GM18519 (cell line): Measurements from ENCODE around the gene SLC7A4.
"Not testable (repeated sequence)": the region's sequence is repeated elsewhere in the genome, so short reads cannot be mapped to it uniquely, and the experiment has no call there.

ENCODE experiments used
- ATAC-seq: cut with Tn5 transposase; IDR thresholded peaks from one replicate; pipeline ENCODE4 v1.9.1; 2021; ENCODE audit warnings: mild to moderate bottlenecking, moderate library complexity; ENCODE audit not compliant: unreplicated experiment, low FRiP score

SLC7A4 gene, protein sequence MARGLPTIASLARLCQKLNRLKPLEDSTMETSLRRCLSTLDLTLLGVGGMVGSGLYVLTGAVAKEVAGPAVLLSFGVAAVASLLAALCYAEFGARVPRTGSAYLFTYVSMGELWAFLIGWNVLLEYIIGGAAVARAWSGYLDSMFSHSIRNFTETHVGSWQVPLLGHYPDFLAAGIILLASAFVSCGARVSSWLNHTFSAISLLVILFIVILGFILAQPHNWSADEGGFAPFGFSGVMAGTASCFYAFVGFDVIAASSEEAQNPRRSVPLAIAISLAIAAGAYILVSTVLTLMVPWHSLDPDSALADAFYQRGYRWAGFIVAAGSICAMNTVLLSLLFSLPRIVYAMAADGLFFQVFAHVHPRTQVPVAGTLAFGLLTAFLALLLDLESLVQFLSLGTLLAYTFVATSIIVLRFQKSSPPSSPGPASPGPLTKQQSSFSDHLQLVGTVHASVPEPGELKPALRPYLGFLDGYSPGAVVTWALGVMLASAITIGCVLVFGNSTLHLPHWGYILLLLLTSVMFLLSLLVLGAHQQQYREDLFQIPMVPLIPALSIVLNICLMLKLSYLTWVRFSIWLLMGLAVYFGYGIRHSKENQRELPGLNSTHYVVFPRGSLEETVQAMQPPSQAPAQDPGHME

DNA sequence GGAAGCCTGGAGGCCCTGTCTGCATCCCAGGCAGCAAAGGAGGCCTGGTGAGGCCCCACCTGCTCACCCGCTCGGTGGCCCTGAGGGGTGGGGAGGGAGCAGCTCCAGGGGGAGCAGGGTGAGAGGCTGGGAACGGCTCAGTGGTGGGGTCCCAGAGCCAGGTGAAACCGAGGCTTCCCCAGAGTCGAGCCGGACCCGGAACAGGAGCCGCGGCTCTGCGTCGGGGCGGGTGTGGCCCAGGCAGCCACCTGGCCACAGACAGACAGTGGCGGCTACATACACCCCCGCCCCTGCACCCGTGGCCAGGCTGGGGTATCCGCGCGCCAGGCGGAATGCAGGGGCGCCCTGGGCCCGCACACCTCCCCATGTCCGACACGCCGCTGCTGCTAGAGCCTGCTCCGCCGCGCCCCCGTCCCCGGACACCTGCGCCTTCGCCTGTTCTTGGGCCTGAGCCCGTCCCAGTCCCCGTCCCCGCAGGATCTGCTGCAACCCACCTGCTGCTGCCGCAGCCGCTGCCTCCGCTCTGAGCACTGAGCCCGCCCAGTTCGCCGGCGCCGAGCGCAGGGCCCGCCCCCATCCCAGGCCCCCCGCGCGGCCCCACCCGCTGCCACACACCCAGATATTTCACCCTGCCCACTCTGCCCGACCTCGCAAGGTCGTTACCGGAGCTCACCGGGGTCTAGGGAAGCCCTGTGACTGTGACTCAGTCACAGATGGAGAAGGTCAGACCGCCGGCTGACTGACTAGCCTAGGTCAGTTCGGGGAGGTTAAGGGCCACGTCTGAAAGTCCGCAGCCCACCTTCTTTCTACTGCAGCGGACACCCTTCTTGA lies at the start of gene SLC7A4:
Gene SLC7A4 (minus strand): TSS at position 525 of the 831 bp plus-strand sequence. CDS start 749 bp downstream, outside the sequence.
- ATAC-seq, result no peak

DNA sequence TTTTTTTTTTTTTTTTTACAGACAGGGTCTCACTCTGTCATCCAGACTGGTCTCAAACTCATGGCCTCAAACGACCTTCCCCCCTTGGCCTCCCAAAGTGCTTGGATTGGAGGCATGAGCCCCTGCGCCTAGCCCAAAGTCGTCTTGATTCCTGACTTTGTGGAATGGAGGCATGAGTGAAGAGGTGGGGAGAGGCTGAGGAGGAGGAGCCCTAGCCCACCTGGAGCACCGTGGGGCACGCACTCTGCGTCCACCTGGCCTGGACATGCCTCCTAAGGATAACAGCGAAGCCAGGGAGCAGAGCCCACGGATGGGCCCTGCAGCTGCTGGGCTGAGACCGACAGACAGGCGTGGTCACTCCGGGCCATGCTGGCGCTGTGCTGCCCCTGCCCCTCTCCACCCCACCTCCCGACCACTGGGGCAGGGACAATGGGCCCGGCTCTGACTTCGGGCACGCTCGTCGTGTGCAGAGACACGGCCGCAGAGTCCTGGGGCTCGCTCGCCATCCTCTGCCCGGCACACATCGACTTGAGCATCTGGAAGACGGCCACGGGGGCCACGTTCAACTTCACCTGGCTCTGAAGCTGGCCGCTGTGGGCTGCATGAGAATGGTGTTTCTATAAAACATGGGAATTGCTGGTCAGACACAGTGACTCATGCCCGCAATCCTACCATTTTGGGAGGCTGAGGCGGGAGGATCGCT lies 48.2 kb upstream of the SLC7A4 start:
- ATAC-seq, result no peak

DNA sequence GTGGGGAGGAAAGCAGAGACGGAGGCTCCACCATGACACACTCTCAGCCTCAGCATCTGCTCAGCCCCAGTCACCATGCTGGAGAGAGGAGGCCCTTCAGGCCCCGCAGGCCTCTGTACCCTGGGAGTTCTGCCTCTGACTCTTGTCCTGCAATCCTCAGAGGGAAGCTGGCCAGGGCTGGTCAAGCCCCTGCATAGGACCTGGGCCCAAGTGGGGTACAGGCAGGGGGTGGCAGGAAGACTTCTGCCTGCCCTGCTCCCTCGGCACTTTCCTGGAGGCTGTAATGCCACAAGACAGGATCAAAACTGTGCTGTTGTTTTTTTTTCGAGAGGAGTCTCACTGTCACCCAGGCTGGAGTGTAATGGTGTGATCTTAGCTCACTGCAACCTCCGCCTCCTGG lies 47.1 kb upstream of the SLC7A4 start:
- ATAC-seq, result no peak

DNA sequence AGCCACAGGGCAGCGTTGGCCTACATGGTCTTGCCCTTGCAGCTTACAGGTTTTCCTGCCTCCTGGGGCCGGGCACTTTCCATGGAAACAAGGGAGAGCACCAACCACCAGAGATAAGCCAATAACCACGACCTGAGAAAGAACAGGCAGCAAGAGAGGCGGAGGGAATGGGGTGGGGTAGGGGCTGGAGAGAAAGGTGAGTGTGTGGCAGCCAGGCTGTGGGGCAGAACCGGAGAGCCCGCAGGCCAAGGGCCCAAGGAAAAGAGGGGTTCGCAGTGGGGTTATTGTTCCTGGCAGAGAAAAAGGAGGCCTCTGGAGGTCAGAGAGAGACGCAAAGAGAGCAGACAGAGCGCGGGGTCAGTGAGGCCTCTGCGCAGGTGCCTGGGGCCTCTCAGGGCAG lies 46.6 kb upstream of the SLC7A4 start:
- ATAC-seq, result no peak

DNA sequence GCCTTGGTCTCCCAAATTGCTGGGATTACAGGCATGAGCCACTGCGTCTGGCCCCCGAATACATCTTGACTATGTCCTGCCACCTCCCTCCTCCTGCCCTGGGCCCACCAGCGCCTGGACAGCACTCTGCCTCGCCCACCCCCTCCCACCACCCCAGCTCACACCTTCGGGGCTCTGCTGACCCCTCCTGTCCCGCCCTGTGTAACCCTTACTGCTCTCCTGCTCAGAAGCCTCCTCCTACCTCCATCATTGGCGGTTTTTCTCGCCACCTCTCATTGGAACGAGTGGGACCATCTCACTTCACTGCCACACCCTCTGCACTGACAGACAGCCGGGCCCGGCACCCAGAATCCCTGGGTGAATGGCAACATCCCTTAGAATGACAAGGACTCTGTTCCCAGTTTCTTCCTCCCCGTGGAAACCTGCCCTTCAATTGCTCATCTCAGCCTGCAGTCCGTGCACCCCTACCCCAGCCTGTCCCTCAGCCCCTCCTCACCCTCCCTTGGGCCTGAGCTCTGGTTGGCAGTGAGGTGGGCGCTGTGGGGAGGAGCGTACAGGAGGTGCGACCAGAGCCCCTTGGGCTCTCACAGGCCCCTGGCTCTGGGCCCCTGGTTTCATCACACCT lies 45.6 kb upstream of the SLC7A4 start:
- ATAC-seq, result no peak

DNA sequence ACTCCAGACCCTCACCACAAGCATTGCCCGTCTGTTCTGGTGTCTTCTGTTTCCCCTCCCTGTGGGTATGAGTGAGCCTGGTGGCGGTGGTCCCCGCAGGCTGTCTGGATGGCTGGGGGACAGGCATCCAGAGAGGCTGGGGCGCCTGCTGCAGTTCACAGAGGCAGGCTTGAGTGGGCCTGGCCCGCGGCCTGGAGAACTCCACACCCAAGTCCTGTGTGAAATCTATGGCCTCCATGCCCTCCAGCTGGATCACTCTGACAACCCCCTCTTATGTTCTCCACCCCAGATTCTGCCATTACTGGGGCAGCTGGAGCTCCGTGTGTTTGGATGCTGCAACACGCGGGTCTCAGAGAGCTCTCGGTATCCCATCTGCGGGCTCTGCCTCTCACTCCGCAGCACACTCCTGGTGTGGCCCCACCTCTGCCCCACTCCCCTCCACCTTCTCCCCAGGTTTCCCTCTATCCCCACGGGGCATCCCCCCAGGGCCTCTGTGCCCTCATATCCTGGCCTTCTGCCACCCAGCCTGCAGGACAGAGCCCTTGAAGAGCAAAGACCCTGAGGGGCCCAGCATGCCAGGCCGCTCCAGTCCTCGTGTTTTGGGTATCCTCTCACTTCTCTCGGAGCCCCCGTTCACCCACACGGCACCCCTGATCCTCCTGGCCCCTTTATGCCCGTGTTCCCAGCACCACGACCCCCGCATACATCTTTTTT lies 44.7 kb upstream of the SLC7A4 start:
- no peak for ATAC-seq

DNA sequence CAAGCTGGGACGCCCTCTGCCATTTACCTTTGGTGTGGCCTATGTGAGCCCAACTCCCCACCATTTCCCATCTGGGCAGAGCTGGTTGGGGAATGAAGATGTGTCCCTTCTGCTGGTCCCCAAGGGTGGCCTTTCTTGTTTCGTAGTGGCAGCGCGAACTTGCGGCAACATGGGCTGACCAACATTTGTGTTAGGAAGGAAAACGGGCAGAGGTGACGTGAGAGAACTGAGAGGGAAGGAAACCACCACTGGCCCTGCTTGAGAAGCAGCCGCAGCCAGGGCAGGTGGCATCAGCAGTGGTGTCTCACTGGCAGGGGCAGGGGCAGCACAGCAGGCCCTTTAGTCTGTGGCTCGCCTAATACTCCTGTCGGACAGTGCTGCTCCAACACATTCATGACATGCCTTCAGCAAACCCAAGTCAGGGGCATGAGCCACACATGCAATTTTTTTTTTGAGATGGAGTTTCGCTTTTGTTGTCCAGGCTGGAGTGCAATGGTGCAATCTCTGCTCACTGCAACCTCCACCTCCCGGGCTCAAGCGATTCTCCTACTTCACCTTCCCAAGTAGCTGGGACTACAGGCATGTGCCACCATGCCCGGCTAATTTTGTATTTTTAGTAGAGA lies 43.3 kb upstream of the SLC7A4 start:
- no peak for ATAC-seq

DNA sequence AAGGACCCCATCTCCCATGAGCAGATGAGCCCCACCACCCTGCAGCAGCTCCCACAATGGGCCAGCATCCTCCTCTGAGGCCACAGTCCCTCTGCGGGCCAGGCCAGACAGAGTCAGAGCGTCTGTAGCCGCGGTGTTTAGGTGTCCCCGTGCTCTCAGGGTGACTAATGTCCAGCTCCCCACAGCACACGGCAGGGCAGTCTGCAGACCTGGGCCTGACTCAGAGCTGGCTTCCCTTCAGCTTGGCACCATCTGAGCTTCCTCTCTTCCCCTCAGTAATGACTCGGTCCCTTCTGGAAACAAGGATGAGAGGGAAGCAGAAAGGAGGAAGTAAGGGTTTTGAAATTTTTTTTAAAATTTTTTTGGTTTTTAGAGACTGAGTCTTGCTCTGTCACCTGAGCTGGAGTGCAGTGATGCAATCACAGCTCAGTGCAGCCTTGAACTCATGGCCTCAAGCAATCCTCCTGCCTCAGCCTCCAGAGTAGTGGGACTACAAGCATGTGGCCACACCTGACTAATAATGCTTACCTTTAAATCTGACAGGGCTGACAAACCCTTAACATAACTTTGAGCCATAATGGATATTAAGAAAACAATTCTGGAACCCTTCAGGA lies 41.8 kb upstream of the SLC7A4 start:
- ATAC-seq, result no peak

DNA sequence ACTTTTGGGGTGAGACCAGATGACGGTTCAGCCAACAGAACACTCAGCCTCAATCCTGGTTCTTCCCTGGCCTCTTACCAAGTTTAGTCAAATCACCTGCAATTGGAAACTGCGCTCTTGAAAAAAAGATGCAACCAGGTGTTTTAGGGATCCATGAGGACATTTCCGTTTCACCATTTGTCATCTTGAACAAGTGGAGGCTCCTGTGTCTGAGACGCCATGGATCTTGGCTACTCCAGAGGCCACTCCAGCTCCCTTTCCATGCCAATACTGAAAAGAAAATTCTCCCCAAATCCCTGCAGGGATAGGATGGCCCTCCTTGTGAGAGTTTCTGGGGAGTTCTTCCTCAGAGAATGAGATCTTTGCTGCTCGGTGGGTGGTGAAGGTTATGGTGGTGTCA lies 41.1 kb upstream of the SLC7A4 start:
- no peak for ATAC-seq

DNA sequence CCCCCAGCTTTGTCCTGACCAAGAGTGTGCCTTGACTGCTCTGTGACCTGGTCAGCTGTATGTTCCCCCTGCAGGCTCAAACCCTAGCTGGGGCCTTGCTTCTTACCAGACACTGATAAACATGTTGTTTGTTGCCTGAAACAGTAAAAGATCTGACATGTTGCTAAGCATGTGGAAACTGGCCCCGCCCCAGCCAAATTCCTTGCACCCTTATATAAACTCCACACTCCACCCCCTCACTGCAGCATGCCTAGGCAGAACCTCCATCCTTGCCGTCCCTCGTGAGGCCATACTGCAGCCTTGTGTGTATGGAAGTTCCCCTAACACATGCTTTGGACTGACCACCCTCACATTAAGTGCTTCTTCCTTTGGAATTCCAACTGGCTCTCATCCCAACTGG lies 40.7 kb upstream of the SLC7A4 start:
- ATAC-seq, result no peak

DNA sequence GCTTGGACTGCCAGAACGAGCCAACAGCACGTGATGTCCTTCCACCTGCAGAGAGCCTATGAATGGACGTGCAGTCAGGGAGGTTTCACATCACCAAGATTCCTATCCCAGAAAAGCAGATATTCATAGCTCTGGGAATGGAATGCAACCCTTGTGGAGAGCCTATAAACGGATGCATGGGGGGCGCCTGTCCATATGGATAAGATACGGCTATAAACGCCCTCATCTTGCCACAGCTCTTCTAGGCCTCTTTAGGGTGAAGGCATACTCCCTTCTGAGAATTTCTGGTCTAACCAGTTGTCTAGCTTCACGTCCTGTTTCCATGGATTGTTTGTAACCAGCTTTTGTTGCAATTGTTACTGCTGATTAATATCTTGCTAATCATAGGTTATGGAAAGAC lies 39.4 kb upstream of the SLC7A4 start:
- ATAC-seq, result not testable (repeated sequence)

DNA sequence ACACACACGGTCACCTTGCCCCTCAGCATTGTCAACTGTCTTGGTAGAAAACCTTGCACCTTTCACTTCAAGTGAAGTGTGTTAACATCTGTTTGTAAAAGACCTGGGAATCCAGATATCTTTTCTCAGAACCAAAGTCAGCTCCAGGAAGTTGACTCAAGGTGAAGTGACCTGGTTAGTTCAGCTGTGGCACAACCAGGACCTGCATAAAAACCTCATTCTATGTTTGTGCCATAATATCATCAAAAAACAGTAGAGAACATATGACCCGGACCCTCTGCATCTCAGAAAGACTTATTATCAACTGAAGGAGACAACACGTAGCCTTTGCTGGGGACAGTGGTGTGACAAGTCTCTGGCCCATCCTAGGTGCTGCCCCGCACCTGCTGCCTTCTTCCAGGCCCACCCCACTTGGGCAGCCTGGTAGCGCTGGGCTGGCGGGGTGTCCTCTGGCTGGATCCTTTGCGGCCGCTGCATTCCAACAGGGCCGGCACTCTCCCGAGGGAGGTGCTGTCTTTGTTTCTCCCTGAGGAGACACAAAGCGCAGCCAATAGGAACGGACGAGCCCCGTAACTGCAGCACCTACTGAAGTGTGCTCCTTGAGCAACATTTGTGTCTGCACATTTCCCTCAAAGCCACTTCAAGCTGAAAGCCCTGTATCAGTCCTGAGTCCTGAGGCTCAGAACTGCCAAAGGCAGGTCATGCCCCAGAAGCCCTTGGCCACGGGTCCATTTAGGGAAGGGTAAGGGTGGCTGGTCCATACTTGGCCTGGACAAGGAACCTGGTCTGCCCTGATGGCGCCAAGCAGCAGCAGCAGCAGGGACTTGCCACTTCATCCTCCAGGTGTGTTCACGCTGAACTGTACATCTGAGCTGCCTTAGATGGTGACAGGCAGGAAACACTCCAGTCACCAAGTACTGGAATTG lies 38.6 kb upstream of the SLC7A4 start:
- ATAC-seq, result no peak

DNA sequence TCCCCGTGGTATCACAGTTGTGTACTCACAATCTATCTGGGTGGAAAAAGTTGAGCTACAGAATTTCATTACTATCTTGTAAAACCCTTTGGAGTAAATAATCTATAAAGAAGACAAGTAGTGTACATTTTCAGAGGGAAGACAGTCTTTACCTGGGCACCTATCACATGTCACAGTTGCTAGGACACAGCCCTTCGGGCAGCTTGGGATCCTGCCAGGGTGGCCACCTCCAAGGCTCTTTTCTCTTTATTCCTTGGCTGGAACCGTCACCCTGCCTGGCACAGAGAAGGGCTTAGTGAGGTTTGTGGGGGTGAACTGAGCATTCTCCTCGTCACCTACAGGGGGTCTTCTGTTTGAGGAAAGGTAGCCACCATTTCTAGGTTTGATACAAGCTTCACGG lies 37.0 kb upstream of the SLC7A4 start:
- ATAC-seq, result no peak

DNA sequence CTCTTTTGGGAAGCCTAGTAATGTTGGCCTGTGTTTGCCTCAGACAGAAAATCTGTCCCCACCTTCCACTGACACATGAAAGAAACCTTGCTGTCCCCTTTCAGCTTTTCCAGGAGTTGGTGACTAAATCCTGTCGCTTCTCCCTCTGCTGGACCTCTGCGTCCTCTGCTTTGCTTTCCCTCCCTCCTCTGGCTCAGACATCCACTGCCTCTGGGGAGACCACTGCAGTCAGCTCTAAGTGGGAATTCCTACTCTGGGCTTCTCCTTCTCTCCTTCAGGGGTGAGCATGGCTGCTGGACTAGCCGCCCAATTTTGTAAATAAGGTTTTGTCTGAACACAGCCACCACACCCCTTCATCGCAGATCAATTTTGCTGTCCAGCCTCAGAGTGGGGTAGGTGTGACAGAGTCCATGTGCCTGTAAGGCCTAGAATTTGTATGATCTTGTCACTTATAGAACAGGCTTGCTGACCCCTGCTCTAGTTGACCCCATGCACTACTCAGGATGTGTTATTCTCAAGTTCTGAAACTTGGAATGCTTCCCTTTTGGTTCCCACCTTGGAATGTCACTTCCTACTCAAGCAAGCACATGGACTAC lies 36.4 kb upstream of the SLC7A4 start:
- no peak for ATAC-seq

DNA sequence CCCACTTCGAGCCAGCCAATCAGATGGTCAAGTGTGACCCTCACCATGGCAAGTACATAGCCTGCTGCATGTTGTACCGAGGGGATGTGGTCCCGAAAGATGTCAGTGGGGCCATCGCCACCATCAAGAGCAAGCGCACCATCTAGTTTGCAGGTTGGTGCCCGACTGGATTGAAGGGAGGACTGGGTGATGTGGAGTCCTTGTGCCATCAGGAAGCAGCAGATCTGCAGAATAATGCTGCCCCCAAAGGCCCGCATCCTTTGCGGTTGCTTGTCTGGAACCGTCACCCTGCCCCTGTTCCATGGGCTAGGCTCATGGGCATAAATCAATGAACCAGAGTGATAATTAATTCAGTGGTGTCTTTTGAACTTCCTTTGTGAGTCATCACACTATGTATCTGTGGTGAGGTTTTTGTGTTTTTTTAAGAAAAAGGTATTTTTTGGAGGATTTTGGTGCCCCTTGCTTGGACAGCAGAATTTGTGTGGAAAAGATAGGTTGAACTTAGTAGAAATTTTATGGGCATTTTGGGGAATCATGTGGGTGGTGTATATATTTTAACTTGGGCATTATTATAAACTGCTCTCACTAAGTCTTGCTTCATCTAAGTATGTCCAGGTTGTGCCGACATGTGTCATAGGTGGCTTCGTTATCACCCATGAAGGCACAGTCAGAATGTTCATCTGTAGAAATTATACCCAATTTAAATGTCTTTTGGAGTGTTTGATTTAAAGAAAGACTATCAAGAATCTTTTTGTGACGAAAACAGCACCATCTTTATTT lies 35.7 kb upstream of the SLC7A4 start:
- no peak for ATAC-seq

DNA sequence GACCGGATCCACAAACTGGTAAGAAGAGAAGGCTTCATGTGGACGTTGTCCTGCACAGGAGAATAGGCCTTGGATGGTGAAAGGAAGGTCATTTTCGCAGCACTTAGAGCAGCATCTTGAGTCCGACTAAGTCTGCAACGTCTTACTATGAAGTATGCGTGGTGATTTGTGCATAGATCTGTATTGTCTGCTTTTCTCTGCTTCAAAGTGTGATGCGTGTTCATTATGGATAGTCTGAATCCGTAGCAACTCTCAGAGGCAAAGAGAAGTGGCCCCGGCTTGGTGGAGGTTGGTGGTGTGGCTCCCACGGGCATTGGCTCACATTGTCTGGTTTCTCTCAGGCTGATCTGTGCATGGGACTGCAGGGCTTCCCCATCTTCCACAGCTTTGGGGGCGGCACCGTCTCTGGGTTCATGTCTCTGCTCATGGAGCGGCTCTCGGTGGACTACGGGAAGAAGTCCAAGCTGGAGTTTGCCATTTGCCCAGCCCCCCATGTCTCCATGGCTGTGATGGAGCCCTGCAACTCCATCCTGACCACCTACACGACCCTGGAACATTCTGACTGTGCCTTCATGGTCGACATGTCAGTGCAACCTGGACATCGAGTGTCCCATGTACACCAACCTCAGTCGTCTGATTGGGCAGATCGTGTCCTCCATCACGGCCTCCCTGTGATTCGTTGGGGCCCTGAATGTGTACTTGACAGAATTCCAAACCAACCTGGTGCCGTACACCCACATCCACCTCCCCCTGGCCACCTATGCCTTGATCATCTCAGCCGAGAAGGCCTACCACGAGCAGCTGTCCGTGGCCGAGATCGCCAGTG lies 34.9 kb upstream of the SLC7A4 start:
- no peak for ATAC-seq
